Fibroblast of the conjunctiva (primary cell): ENCODE results near the gene ZDHHC23.

Experiments
- DNase-seq: peaks from one replicate; pipeline ENCODE4 v3.0.0-alpha.2; 2010; ENCODE audit warnings: low read depth

Gene ZDHHC23

GRCh38 chr3:113947372-113948014, at the start of gene ZDHHC23:
Gene ZDHHC23 (plus strand): TSS chr3:113948013. CDS start chr3:113948803, 790 bp downstream.
- no peak for DNase-seq

DNA sequence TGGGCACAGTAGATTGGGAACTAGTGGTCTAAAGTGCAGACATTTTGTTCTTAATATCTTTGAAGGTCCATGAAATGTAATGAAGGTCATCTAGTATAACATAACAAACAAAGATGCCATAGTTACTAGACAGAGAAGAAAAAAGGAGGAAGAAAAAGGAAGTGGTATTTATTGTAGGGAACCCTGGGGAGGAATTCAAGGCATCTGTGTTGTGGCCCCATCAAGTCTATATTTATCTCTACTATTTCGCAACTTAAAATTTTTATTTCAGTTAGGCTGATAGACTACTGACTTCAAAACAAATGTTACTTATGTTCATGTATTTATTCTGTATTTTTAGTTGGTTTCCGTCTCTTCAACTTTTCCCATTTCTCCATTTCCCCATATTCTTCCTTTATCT, 48.9 kb upstream of the ZDHHC23 start:
- peak; percentile 3 for DNase-seq

GRCh38 chr3:113906568-113907140, 41.2 kb upstream of the ZDHHC23 start:
- DNase-seq, result no peak

GRCh38 chr3:113908133-113908532, 39.7 kb upstream of the ZDHHC23 start:
- no peak for DNase-seq

GRCh38 chr3:113910966-113911365, 36.8 kb upstream of the ZDHHC23 start:
- DNase-seq, result no peak

GRCh38 chr3:113912552-113913236, 35.1 kb upstream of the ZDHHC23 start:
- DNase-seq, result peak; percentile 27

DNA sequence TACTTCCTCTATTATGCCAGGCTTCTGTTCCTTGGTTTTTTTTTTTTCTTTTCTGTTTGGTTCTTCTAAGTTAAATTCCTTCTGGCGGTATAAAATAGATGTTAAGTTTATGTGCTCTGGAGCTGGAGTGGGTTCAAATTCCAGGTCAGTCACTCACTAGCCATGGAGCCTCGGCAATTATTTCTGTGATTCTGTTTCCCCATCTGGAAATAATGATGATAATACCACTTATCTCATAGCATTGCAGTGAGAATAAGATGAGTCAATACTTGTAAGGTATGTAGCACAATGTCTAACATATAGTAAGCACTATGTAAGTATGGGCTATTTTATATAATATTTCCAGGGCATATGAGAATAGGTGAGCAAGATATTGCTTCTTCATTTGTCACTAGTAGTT, 33.2 kb upstream of the ZDHHC23 start:
- peak; percentile 21 for DNase-seq

- DNase-seq, result no peak
Observed at GRCh38 chr3:113927556-113927955, 20.3 kb upstream of the ZDHHC23 start.

DNA sequence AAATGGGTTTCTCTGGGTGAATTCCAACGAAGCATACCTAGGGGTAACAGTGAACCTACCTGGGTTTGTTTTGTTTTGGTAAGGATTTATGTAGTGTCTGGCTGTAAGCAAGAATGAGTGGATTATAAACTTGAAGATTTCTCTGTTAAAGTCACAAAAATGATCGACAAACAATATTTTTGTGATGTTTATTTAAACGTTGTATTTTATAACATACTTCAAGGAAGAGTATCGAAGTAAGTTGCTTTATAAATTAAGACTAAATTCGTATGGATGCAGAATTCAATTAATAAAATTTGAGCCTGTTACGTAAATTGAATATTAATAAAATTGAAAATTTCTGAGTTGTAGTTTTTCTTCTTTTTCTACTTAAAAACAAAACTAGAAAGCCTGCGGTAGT, 982 bp upstream of the ZDHHC23 start:
- no peak for DNase-seq

GRCh38 chr3:113948015-113948917, 453 bp downstream of the ZDHHC23 start:
- no peak for DNase-seq

DNA sequence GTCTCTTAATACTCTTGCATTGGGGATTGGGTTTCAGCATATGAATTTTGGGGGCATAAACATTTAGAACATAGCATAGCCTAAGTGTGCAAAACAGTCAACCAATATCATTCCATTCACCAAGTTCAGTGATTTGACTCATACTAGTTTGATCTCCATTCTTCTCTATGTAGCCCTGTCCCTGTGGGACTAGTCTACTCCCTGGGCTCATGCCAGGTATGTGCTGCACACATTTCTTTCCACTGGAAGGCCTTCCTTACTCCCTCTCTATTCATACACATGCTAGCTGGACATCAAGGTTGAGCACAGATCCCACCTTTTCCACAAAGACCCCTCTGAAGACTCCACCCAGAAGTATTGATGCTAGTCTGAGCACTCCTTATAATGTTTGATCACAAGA, 5.1 kb downstream of the ZDHHC23 start:
- no peak for DNase-seq

- no peak for DNase-seq
Observed at GRCh38 chr3:113953677-113954076, 5.9 kb downstream of the ZDHHC23 start.

- DNase-seq, result no peak
Observed at GRCh38 chr3:113954091-113954685, 6.4 kb downstream of the ZDHHC23 start.

DNA sequence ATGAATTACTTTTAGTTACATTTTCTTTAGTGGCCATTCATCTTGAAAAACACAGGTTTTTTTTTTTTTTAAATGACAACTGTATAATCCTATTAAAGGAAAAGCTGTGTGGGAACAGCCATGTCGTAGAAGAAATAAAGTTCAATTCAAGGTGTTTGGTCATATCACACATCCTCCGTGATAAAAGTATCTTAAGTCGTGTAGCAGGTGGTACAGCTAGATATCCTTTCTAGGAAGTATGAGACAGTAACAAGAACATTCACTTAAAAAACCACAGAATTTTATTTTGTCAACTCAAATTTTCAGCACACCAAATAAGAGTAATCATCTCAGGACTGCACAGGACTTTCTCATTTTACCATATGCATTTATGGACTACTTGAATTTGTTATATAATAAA, 16.1 kb downstream of the ZDHHC23 start:
- DNase-seq, result no peak

GRCh38 chr3:113966172-113966571, 18.4 kb downstream of the ZDHHC23 start:
- DNase-seq, result no peak

- DNase-seq, result no peak
Observed at GRCh38 chr3:113968986-113969385, 21.2 kb downstream of the ZDHHC23 start.

DNA sequence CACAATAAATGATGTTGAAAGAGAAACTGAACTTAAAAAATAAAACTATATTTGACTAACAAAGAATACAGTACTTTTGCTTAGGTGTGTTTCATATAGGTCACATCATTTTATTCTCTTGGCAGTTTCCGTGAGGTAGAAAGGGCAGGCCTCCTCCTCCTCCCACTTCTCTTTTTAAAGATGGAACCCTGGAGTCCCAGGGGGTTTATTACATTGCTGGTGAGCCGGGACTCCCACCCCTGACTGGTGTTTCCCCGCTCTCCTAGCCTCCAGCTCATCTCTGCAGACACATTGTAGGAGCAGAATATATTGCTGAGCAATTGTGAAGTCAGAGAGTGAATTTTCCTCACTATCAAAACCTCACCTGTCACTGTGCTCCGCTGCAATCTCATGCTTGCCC, 30.0 kb downstream of the ZDHHC23 start:
- no peak for DNase-seq

DNA sequence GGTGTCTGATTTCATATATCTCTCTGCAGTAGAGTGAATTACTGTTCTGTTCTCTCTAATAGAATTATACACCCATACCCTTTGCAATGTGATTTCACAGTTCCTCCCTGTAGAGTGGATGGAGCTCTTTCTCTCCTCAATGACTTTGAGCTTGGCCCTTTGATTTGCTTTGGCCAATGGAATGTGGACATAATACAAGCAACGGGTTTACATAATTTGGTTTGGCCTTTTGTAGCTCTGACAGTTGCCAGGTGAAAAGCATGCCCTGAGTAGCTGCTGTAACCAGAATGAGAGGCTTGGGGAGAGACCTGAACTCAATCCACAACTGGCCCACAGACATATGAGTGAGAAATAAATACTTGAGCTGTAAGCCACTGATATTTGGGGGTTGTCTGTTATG, 32.1 kb downstream of the ZDHHC23 start:
- DNase-seq, result no peak

GRCh38 chr3:113981803-113982202, 34.0 kb downstream of the ZDHHC23 start:
- no peak for DNase-seq

GRCh38 chr3:113983544-113983943, 35.7 kb downstream of the ZDHHC23 start:
- DNase-seq, result no peak

DNA sequence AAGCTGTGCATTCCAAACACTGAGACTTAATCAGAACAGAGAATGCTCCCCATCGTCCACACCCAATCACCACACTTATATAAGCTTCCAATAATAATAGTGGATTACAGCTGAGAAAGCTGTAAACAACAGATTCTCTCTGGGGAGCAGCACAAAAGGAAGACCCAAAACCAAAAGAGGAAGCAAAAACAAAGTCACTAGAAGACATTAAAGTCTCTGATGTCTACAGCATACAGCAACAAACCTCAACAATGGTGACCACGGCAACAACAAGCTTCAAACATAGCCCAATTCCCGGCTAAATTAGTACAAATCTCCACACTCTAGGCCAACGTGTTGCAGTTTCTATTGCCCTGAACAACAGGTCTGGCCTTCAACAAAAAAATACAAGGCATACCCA, 37.7 kb downstream of the ZDHHC23 start:
- no peak for DNase-seq

DNA sequence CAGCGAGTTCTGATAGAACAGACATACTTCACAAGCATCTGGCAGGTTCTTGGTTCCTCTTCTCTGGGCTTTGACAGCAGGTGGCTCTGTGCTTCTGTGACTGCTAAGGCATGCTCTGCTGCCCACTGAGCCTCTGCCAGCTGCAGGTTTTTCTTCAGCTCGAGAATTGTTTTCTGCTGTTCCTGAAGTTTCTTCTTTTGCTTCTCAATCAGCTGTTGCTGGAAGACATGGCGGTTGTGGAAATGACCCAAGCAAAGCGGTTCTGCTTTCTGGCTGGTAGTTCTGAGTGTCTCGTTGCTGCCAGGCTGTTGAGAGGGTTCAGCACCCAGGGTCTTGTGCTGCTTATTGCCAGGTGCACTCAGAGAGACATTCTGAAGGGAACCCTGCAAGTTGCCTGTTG, 57.7 kb downstream of the ZDHHC23 start:
- DNase-seq, result no peak
